Motor neuron (in vitro differentiated cells): ENCODE measurements around the gene ZFAND3. TPM values are rescaled to one million over a fixed set of nuclear protein-coding genes. Genes with fewer than 3 reads are reported as not detected.

Source experiments
- ATAC-seq, 8 experiments: fragments of 200-7000 bp; cut with Tn5 transposase; replicated peaks in 6 of 8; 2 replicates each; pipeline ENCODE4 v1.8.0; 2021; ENCODE audit warnings: mild to moderate bottlenecking in 8 of 8, moderate library complexity in 8 of 8
- H3K27ac ChIP-seq, 2 donors: fragments of 250-450 bp; sonication (Bioruptor Pico); 2 replicates each; pipeline ENCODE4 v1.9.0; 2021; ENCODE audit warnings: antibody characterized with exemption in 2 of 2, mild to moderate bottlenecking in 2 of 2, moderate library complexity in 1 of 2
- H3K4me1 ChIP-seq, 2 donors: fragments of 250-450 bp; sonication (Bioruptor Pico); replicated peaks in 1 of 2; 2 replicates each; pipeline ENCODE4 v1.6.1; 2021; ENCODE audit warnings: antibody characterized with exemption in 2 of 2, mild to moderate bottlenecking in 2 of 2, moderate library complexity in 1 of 2
- H3K4me3 ChIP-seq, 5 donors: fragments of 250-450 bp; sonication (Bioruptor Pico); 2 replicates each; pipeline ENCODE4 v1.9.0; 2021; ENCODE audit warnings: antibody characterized with exemption in 5 of 5, mild to moderate bottlenecking in 5 of 5, moderate library complexity in 4 of 5
- WGBS, 10 experiments: fragments of 450-650 bp; shearing (Covaris generic); methylation state at CpG; one replicate each; pipeline ENCODE4 v1.0.0; 2022; 5-methylcytosine and 5-hydroxymethylcytosine counted together
- in situ Hi-C, 9 experiments: fragments of 400-800 bp; cut with MboI; loops; one replicate each; pipeline ENCODE4 v1.15.0; 2021; ENCODE audit warnings: low sequenced_read_pairs in 9 of 9, low pct_unique_long_range_greater_than_20kb in 2 of 9; ENCODE audit not compliant: unreplicated experiment in 9 of 9
- total RNA-seq, 8 experiments: library from RNA; unstranded; fragments of 300-600 nt; gene quantifications; 2 replicates each; pipeline versions ENCODE4 v1.2.3 to v1.2.4, GENCODE V29; 2022

ZFAND3 gene
- total RNA-seq, 8 experiments from 2014 or later, result 21.2 to 54.1 (median 39.2) TPM

GRCh38 chr6:38166411-38167240 is 347.1 kb downstream of the ZFAND3 start:
- WGBS, 10 experiments, result no CpG with 5 or more reads among the region's 32 CpGs
- peaks cover 35 to 39% of the 10 kb centered on the region in 2 donors for H3K4me1 ChIP-seq
- in situ Hi-C loops, result no loop called here
- ATAC-seq, result no peak
- H3K4me3 ChIP-seq, result no peak overlapping the region
- H3K27ac ChIP-seq, result no peak overlapping the region

DNA sequence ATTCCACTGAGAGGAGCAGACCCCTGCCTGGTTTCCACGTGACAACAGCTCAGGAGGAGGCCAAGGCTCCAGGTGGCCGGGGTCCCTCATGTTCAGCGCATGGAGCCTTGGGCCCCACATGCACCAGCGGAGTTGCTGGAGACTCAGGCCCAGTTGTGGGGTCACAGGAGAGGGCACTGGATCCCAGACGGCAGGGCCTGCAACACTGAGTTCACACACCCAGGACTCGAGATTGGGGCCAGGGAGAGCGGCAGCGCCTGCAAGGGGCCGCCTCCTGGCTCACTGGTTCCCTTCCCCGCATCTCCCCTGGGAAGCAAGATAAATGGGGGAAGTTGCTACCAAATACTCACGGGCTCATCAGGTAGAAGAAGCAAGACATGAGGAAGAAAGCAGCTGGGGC is 348.1 kb downstream of the ZFAND3 start:
- no peak for ATAC-seq
- 69 to 100% (median 82%) methylated on average over 1 to 5 of the region's 11 CpGs; no CpG with 5 or more reads in 4 of the 10 experiments for WGBS, 10 experiments

GRCh38 chr6:38168126-38168525 is 348.6 kb downstream of the ZFAND3 start:
- no peak for ATAC-seq
- H3K27ac ChIP-seq, result peak overlapping the region in 1 of 2 donors; percentile 68
- peaks cover 45 to 52% of the 10 kb centered on the region in 2 donors for H3K4me1 ChIP-seq
- no peak overlapping the region for H3K4me3 ChIP-seq
- in situ Hi-C loops, result no loop called here
- 80 to 100% (median 86%) methylated on average over 3 to 5 of the region's 13 CpGs; no CpG with 5 or more reads in 7 of the 10 experiments for WGBS, 10 experiments

More for the DNA sequence above, 348.1 kb downstream of the ZFAND3 start:
- Histone ChIP-seq H3K4me1 (peaks cover 40 to 47% of the 10 kb centered on the region in 2 donors), H3K27ac (no peak overlapping the region), H3K4me3 (no peak overlapping the region)
- in situ Hi-C loops, result no loop called here

DNA sequence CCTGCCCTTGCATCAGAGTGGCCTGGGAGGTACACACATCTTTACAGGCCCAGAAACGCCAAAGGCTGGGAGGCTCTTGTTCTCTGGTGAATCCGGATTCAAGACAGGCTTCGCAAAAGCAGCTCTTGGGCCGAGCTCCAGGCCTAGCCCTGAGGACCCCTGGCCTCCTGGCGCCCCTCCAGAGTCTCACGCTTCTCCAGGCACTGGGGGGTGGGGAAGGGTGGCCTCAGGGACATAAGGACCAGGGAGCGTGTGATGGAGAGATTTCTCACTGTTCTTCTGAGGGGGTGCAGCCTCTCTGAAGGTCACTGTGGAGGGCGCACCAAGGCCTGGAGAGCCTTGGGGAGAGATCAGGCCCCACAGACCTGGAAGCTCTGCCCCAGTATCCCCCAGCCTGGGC is 349.2 kb downstream of the ZFAND3 start:
- no peak overlapping the region for H3K4me3 ChIP-seq
- in situ Hi-C loops, result no loop called here
- H3K27ac ChIP-seq, result peak overlapping the region; percentile 34 to 68
- peaks cover 46 to 52% of the 10 kb centered on the region in 2 donors for H3K4me1 ChIP-seq
- WGBS, 10 experiments, result 88 to 100% (median 100%) methylated on average over 1 to 3 of the region's 8 CpGs; no CpG with 5 or more reads in 7 of the 10 experiments
- peak in 2 of 8 experiments; percentile 1 to 7 for ATAC-seq

- Histone ChIP-seq H3K4me1 (peaks cover 46 to 52% of the 10 kb centered on the region in 2 donors), H3K4me3 (no peak overlapping the region), H3K27ac (peak overlapping the region; percentile 34 to 68)
- in situ Hi-C loops, result no loop called here
- peak in 5 of 8 experiments; percentile 46 to 80 (median 77) for ATAC-seq
- 61 to 100% (median 90%) methylated on average over 1 to 5 of the region's 20 CpGs; no CpG with 5 or more reads in 5 of the 10 experiments for WGBS, 10 experiments
Observed at GRCh38 chr6:38169221-38169976, 349.9 kb downstream of the ZFAND3 start.

DNA sequence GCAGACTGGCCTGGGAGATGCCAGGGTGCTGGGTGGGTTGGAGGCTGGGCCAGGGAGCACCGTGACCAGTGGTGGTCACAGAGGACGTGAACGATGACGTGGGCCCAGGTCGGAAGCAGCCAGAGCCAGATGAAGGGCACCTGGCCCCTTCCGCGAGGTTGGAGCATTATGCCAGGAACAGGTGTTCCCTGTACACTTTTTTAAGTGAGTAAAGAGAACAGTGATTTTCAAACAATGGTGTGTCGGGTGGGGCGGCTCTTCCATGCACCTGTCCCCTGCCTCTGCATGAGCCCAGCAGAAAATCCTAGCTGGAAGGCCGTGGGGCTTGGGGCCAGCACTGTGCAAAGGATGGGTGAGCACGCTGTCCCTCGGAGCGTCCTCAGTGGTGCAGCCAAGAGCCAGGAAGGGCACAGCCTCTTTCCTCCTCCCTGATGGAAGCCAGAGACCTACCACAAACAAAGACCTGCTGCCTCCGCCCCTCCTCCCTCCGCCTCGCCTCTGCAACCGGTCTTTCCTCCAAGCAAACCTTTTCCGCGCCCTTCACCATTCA is 350.5 kb downstream of the ZFAND3 start:
- in situ Hi-C loops, result no loop called here
- H3K4me3 ChIP-seq, result no peak overlapping the region
- H3K27ac ChIP-seq, result peak overlapping the region in 1 of 2 donors; percentile 22
- WGBS, 10 experiments, result 40 to 98% (median 87%) methylated on average over 1 to 11 of the region's 19 CpGs; no CpG with 5 or more reads in 3 of the 10 experiments
- H3K4me1 ChIP-seq, result peaks cover 46 to 52% of the 10 kb centered on the region in 2 donors
- peak in 5 of 8 experiments; percentile 49 to 56 (median 53) for ATAC-seq

GRCh38 chr6:38170666-38171355 is 351.3 kb downstream of the ZFAND3 start:
- ATAC-seq, result no peak
- Histone ChIP-seq H3K27ac (no peak overlapping the region), H3K4me3 (no peak overlapping the region), H3K4me1 (peaks cover 46 to 52% of the 10 kb centered on the region in 2 donors)
- in situ Hi-C loops, result no loop called here
- 76 to 100% (median 83%) methylated on average over 1 to 13 of the region's 14 CpGs; no CpG with 5 or more reads in 1 of the 10 experiments for WGBS, 10 experiments

GRCh38 chr6:38171997-38172738 is 352.6 kb downstream of the ZFAND3 start:
- 67 to 83% (median 75%) methylated on average over 1 to 7 of the region's 13 CpGs; no CpG with 5 or more reads in 7 of the 10 experiments for WGBS, 10 experiments
- ATAC-seq, result no peak
- Histone ChIP-seq H3K4me3 (no peak overlapping the region), H3K27ac (no peak overlapping the region), H3K4me1 (peaks cover 59 to 60% of the 10 kb centered on the region in 2 donors)
- in situ Hi-C loops, result no loop called here

- H3K4me3 ChIP-seq, result no peak overlapping the region
- 67 to 97% (median 83%) methylated on average over 2 to 6 of the region's 15 CpGs; no CpG with 5 or more reads in 4 of the 10 experiments for WGBS, 10 experiments
- no peak overlapping the region for H3K27ac ChIP-seq
- peaks cover 62 to 64% of the 10 kb centered on the region in 2 donors for H3K4me1 ChIP-seq
- in situ Hi-C loops, result no loop called here
- no peak for ATAC-seq
Observed at GRCh38 chr6:38172739-38173410, 353.3 kb downstream of the ZFAND3 start.

DNA sequence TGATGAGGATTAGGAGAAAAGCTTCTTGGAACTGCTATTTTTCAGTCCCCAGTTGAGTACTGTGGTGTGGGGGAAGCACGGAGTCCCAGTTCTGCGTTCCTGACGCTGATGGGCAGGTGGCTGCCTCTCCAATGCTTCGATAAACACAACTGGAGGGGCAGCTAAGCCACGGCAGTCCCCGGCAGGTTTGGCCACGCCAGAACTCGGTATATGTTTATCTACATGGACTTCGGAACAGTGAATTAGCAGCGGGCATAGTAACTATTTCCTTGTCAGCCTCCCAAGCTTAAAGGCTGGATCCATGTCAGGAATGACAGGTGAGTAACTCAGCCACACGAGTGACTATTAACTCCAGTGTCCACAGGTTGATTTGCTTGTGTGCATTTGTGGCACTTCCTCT is 354.4 kb downstream of the ZFAND3 start:
- Histone ChIP-seq H3K4me1 (peaks cover 56 to 61% of the 10 kb centered on the region in 2 donors), H3K4me3 (no peak overlapping the region), H3K27ac (no peak overlapping the region)
- 20 to 100% (median 94%) methylated on average over 1 to 8 of the region's 11 CpGs; no CpG with 5 or more reads in 4 of the 10 experiments for WGBS, 10 experiments
- ATAC-seq, result no peak
- in situ Hi-C loops, result no loop called here

DNA sequence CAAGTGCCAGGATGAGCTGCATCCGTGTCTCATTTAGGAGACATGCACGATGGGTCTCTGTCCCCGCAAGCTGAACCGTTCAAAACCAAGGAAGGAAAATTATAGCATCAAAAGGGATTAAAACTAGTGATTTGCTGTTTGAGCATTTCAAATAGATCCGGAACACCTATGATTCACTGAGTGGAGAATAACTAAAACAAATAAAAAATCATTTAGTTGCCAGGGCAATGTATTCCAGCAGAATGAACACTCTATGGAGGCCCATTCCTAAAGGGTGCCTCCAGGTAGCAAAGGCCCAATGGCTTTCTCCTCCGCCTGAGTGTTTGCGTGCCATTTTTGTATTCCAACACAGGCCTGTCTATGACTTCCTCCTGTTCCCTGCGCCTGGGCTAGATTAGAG is 354.8 kb downstream of the ZFAND3 start:
- H3K4me1 ChIP-seq, result peaks cover 52 to 57% of the 10 kb centered on the region in 2 donors
- 83 to 100% (median 94%) methylated on average over 2 to 7 of the region's 8 CpGs; no CpG with 5 or more reads in 2 of the 10 experiments for WGBS, 10 experiments
- in situ Hi-C loops, result no loop called here

More for the DNA sequence above, 354.8 kb downstream of the ZFAND3 start:
- no peak overlapping the region for H3K27ac ChIP-seq
- no peak overlapping the region for H3K4me3 ChIP-seq
- no peak for ATAC-seq
